SK-N-SH (cell line): Measurements from ENCODE around the gene BNIP1. TPM values are rescaled to one million over a fixed set of nuclear protein-coding genes. Genes with fewer than 3 reads are reported as not detected.

Source experiments
- CTCF ChIA-PET: fragments of 300-600, 350-600 bp; formaldehyde crosslinking; extraction: SDS; loops from one replicate; lab custom pipeline; 2021; lab: Yijun Ruan, JAX
- POLR2A ChIA-PET: fragments of 350-600 bp; sonication (Branson Sonifier 250); formaldehyde crosslinking; extraction: SDS; loops from one replicate; lab custom pipeline; 2020; ENCODE audit warnings: antibody characterized with exemption, inconsistent platforms; lab: Yijun Ruan, JAX
- DNase-seq: peaks from one replicate; pipeline ENCODE4 v3.0.0; 2012
- H2AFZ ChIP-seq: fragments of 200-600 bp; sonication (generic); 2 replicates; pipeline ENCODE4 v1.8.1; 2016; ENCODE audit warnings: antibody characterized with exemption, mild to moderate bottlenecking, low read depth
- H3F3A ChIP-seq: fragments of 200-600 bp; sonication (generic); replicated peaks from 2 replicates; pipeline ENCODE3; 2016; ENCODE audit warnings: antibody characterized with exemption, mild to moderate bottlenecking; ENCODE audit not compliant: insufficient read depth
- H3K27ac ChIP-seq, 2 experiments: fragments of 200-500 bp in 1 of 2; fragments of 200-600 bp in 1 of 2; sonication (Bioruptor generic) in 1 of 2; sonication (generic), shearing (Covaris generic) in 1 of 2; 2 replicates each; pipeline versions ENCODE4 v1.5.1 to v1.6.1; 2014 to 2016; ENCODE audit warnings: low read depth in 2 of 2, inconsistent platforms in 1 of 2, low read length in 1 of 2, mild to moderate bottlenecking in 1 of 2, mixed read lengths in 1 of 2
- H3K27me3 ChIP-seq: fragments of 200-600 bp; sonication (generic), shearing (Covaris generic); 2 replicates; pipeline ENCODE4 v1.6.1; 2016; ENCODE audit warnings: mixed run types; ENCODE audit not compliant: insufficient read depth
- H3K36me3 ChIP-seq, 2 experiments: fragments of 200-500 bp in 1 of 2; fragments of 200-600 bp in 1 of 2; sonication (Bioruptor generic) in 1 of 2; sonication (generic) in 1 of 2; replicated peaks in 1 of 2; 2 replicates each; pipeline versions ENCODE3 to v1.5.1; 2014 to 2016; ENCODE audit warnings: low read length in 1 of 2, mild to moderate bottlenecking in 1 of 2; ENCODE audit not compliant: insufficient read depth in 2 of 2, control insufficient read depth in 1 of 2
- H3K4me1 ChIP-seq, 2 experiments: fragments of 200-500 bp in 1 of 2; fragments of 200-600 bp in 1 of 2; sonication (Bioruptor generic) in 1 of 2; sonication (generic), shearing (Covaris generic) in 1 of 2; 2 replicates each; pipeline versions ENCODE4 v1.5.1 to v1.6.1; 2014 to 2016; ENCODE audit warnings: low read depth in 1 of 2, low read length in 1 of 2, mixed run types in 1 of 2; ENCODE audit not compliant: insufficient read depth in 2 of 2, control insufficient read depth in 1 of 2
- H3K4me2 ChIP-seq: fragments of 200-600 bp; sonication (generic), shearing (Covaris generic); 2 replicates; pipeline ENCODE4 v1.6.1; 2017; ENCODE audit warnings: mixed run types
- H3K4me3 ChIP-seq, 2 experiments: fragments of 200-500 bp in 1 of 2; fragments of 200-600 bp in 1 of 2; sonication (Bioruptor generic) in 1 of 2; sonication (generic), shearing (Covaris generic) in 1 of 2; 2 replicates each; pipeline versions ENCODE4 v1.5.1 to v1.8.1; 2014 to 2016; ENCODE audit warnings: low read depth in 2 of 2, inconsistent platforms in 1 of 2, low read length in 1 of 2, mild to moderate bottlenecking in 1 of 2, mixed read lengths in 1 of 2, moderate library complexity in 1 of 2
- H3K79me2 ChIP-seq: fragments of 200-600 bp; sonication (generic); 2 replicates; pipeline ENCODE4 v1.8.1; 2017; ENCODE audit warnings: mild to moderate bottlenecking; ENCODE audit not compliant: insufficient read depth
- H3K9ac ChIP-seq: fragments of 200-600 bp; sonication (generic); 2 replicates; pipeline ENCODE4 v1.6.1; 2017; ENCODE audit warnings: mixed run types
- H3K9me2 ChIP-seq: fragments of 200-600 bp; sonication (generic); 2 replicates; pipeline ENCODE4 v1.6.1; 2017; ENCODE audit warnings: mixed run types
- H3K9me3 ChIP-seq: fragments of 200-600 bp; sonication (generic); 2 replicates; pipeline ENCODE4 v1.6.1; 2017; ENCODE audit warnings: mixed run types, mild to moderate bottlenecking, moderate library complexity
- H4K20me1 ChIP-seq: fragments of 200-600 bp; sonication (generic); 2 replicates; pipeline ENCODE4 v1.6.1; 2017; ENCODE audit warnings: mild to moderate bottlenecking, mixed run types; ENCODE audit not compliant: insufficient read depth
- CHD2 ChIP-seq: fragments of 150-350 bp; IDR thresholded peaks from 2 replicates; pipeline ENCODE4 v1.6.1; 2018; ENCODE audit warnings: low read length; ENCODE audit not compliant: partially characterized antibody
- CTCF ChIP-seq: fragments of 200-600 bp; sonication (generic); IDR thresholded peaks from 2 replicates; pipeline ENCODE4 v1.6.1; 2017; ENCODE audit warnings: antibody characterized with exemption, mild to moderate bottlenecking, moderate library complexity
- ELF1 ChIP-seq: IDR thresholded peaks from 2 replicates; pipeline ENCODE4 v1.4.0; 2012
- GABPA ChIP-seq: IDR thresholded peaks from 2 replicates; pipeline ENCODE4 v1.4.0; 2012; ENCODE audit warnings: low read depth, mild to moderate bottlenecking
- GATA2 ChIP-seq: sonication (generic); formaldehyde crosslinking; IDR thresholded peaks from 2 replicates; pipeline ENCODE4 v1.5.0; 2020; ENCODE audit warnings: mild to moderate bottlenecking, missing genetic modification reagents
- MEF2A ChIP-seq: IDR thresholded peaks from 2 replicates; pipeline ENCODE4 v1.4.0; 2012; ENCODE audit warnings: low read depth, borderline replicate concordance
- NFIC ChIP-seq: IDR thresholded peaks from 2 replicates; pipeline ENCODE4 v1.4.0; 2012; ENCODE audit warnings: borderline replicate concordance
- POLR2AphosphoS5 ChIP-seq: IDR thresholded peaks from 2 replicates; pipeline ENCODE4 v1.6.1; 2012; ENCODE audit warnings: low read depth, low read length
- RFX5 ChIP-seq: IDR thresholded peaks from 2 replicates; pipeline ENCODE4 v1.6.1; 2012; ENCODE audit warnings: mild to moderate bottlenecking, improper control_type of control experiment, low read length
- SIN3A ChIP-seq: IDR thresholded peaks from 2 replicates; pipeline ENCODE4 v1.6.1; 2012; ENCODE audit warnings: low read depth, mild to moderate bottlenecking, low read length, moderate library complexity, borderline replicate concordance
- TAF1 ChIP-seq: IDR thresholded peaks from 2 replicates; pipeline ENCODE4 v1.6.1; 2012; ENCODE audit warnings: low read depth, mild to moderate bottlenecking, low read length, moderate library complexity, borderline replicate concordance
- TCF12 ChIP-seq: IDR thresholded peaks from 2 replicates; pipeline ENCODE4 v1.4.0; 2012
- TEAD4 ChIP-seq: IDR thresholded peaks from 2 replicates; pipeline ENCODE4 v1.4.0; 2012; ENCODE audit warnings: mild to moderate bottlenecking, borderline replicate concordance; ENCODE audit not compliant: insufficient read depth
- polyA plus RNA-seq, 3 experiments: library from polyadenylated mRNA; depleted of rRNA; stranded (reverse); fragments of >200 nt; gene quantifications; 2 replicates each; pipeline ENCODE4 v1.2.3, GENCODE V29; 2012
- TF ChIP-seq, protein P1 (sequence below): IDR thresholded peaks from 2 replicates; pipeline ENCODE4 v1.4.0; 2012; ENCODE audit warnings: low read depth, borderline replicate concordance

Gene BNIP1
- polyA plus RNA-seq, 1 of the 3 experiments (the other 2 are of a cell fraction): 16.7 TPM

GRCh38 chr5:173144200-173145176 lies at the start of gene BNIP1 (continued):
- TF ChIP-seq CTCF: peak; percentile 82
- peak; percentile 89 for TF ChIP-seq ELF1
- TF ChIP-seq RFX5: no peak
- TF ChIP-seq TCF12: peak; percentile 31; the same call in 1 of the 2 replicates
- no peak; the same call in 1 of the 2 replicates for TF ChIP-seq GABPA
- TF ChIP-seq NFIC: no peak; the same call in 1 of the 2 replicates
- TF ChIP-seq CHD2: peak; percentile 81
- peak; percentile 72 for TF ChIP-seq POLR2AphosphoS5
- TF ChIP-seq GATA2 (CRISPR knock-in tag): no peak
- TF ChIP-seq, protein P1, sequence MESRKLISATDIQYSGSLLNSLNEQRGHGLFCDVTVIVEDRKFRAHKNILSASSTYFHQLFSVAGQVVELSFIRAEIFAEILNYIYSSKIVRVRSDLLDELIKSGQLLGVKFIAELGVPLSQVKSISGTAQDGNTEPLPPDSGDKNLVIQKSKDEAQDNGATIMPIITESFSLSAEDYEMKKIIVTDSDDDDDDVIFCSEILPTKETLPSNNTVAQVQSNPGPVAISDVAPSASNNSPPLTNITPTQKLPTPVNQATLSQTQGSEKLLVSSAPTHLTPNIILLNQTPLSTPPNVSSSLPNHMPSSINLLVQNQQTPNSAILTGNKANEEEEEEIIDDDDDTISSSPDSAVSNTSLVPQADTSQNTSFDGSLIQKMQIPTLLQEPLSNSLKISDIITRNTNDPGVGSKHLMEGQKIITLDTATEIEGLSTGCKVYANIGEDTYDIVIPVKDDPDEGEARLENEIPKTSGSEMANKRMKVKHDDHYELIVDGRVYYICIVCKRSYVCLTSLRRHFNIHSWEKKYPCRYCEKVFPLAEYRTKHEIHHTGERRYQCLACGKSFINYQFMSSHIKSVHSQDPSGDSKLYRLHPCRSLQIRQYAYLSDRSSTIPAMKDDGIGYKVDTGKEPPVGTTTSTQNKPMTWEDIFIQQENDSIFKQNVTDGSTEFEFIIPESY: peak; percentile 53; the same call in 1 of the 2 replicates
- no peak for TF ChIP-seq TEAD4
- peak; percentile 98 for TF ChIP-seq SIN3A

- no peaks in the 10 kb centered on the region; the same call in 1 of the 2 replicates for H3K79me2 ChIP-seq
- no peaks in the 10 kb centered on the region for H3K9me2 ChIP-seq
- peaks cover 17% of the 10 kb centered on the region for H3F3A ChIP-seq
- H3K27ac ChIP-seq: no peak overlapping the region
- H3K36me3 ChIP-seq: peaks cover 0 to 7% of the 10 kb centered on the region in 2 experiments
- CTCF ChIA-PET: no interaction called here
- peaks cover 0 to 3% of the 10 kb centered on the region in 2 experiments; a peak in 1 of 4 replicates for H3K4me1 ChIP-seq
- H2AFZ ChIP-seq: no peak overlapping the region
- no peaks in the 10 kb centered on the region for H3K27me3 ChIP-seq
- H3K4me2 ChIP-seq: no peak overlapping the region
- no peaks in the 10 kb centered on the region for H3K9me3 ChIP-seq
- no peak for TF ChIP-seq POLR2AphosphoS5
- TF ChIP-seq ELF1: no peak
- TF ChIP-seq MEF2A: no peak
- no peak for TF ChIP-seq CTCF
- no peak for TF ChIP-seq TAF1
- TF ChIP-seq GABPA: no peak
- no peak for TF ChIP-seq GATA2 (CRISPR knock-in tag)
- DNase-seq: no peak
- no peaks in the 10 kb centered on the region; the same call in 1 of the 2 replicates for H4K20me1 ChIP-seq
- POLR2A ChIA-PET: no interaction called here
- H3K4me3 ChIP-seq: no peak overlapping the region
- H3K9ac ChIP-seq: no peak overlapping the region
These were observed 45.5 kb upstream of the BNIP1 start for GRCh38 chr5:173098787-173099186.
